Panc1 (cell line): ENCODE measurements around the gene ASPA. TPM values are rescaled to one million over a fixed set of nuclear protein-coding genes. Genes with fewer than 3 reads are reported as not detected.

Experiments
- ATAC-seq: fragments of 200-7000 bp; cut with Tn5 transposase; 2 replicates; pipeline ENCODE4 v1.9.1; 2020; ENCODE audit warnings: mild to moderate bottlenecking, moderate library complexity
- BruUV-seq: library from RNA; stranded (reverse); fragments of 400-500 nt; replicated peaks from 2 replicates; lab custom pipeline; 2021; lab: Mats Ljungman, UMichigan
- CTCF ChIA-PET: fragments of 300-600 bp; sonication (Branson Sonifier 250); formaldehyde crosslinking; loops from one replicate; lab custom pipeline; 2022; ENCODE audit warnings: antibody characterized with exemption; lab: Charles Lee
- POLR2A ChIA-PET: fragments of 300-600 bp; sonication (Branson Sonifier 250); formaldehyde crosslinking; loops from one replicate; lab custom pipeline; 2022; ENCODE audit warnings: antibody characterized with exemption; lab: Charles Lee
- DNase-seq: peaks from one replicate; pipeline ENCODE4 v3.0.0-alpha.2; 2010; ENCODE audit warnings: low read depth, low spot score
- H3K27ac ChIP-seq: 2 replicates; pipeline ENCODE4 v1.5.1; 2011; ENCODE audit warnings: mild to moderate bottlenecking, low read length, inconsistent platforms
- H3K27me3 ChIP-seq: fragments of 200-500 bp; sonication (Bioruptor generic); 2 replicates; pipeline ENCODE4 v1.6.0; 2014; ENCODE audit warnings: low read length, inconsistent platforms; ENCODE audit not compliant: control insufficient read depth, insufficient read depth
- H3K36me3 ChIP-seq: fragments of 200-500 bp; sonication (Bioruptor generic); 2 replicates; pipeline ENCODE4 v1.5.1; 2014; ENCODE audit warnings: inconsistent platforms, mild to moderate bottlenecking, low read length, moderate library complexity; ENCODE audit not compliant: control insufficient read depth, insufficient read depth
- H3K4me1 ChIP-seq: 2 replicates; pipeline ENCODE4 v1.5.1; 2011; ENCODE audit warnings: inconsistent platforms, mild to moderate bottlenecking, low read length, moderate library complexity; ENCODE audit not compliant: control insufficient read depth, insufficient read depth
- H3K4me3 ChIP-seq, 2 experiments: 2 replicates each; pipeline ENCODE4 v1.5.1; 2011 to 2012; ENCODE audit warnings: low read depth in 2 of 2, low read length in 2 of 2, mild to moderate bottlenecking in 2 of 2, inconsistent platforms in 1 of 2, moderate library complexity in 1 of 2
- H3K9me3 ChIP-seq: fragments of 200-500 bp; sonication (Bioruptor generic); 2 replicates; pipeline ENCODE4 v1.5.1; 2014; ENCODE audit warnings: low read depth, mild to moderate bottlenecking, inconsistent platforms, low read length, moderate library complexity; ENCODE audit not compliant: control insufficient read depth, insufficient read depth
- CTCF ChIP-seq: fragments of 450-650 bp; IDR thresholded peaks from 2 replicates; pipeline ENCODE4 v1.5.1; 2017; ENCODE audit warnings: mild to moderate bottlenecking
- POLR2AphosphoS5 ChIP-seq: IDR thresholded peaks from 2 replicates; pipeline ENCODE4 v1.6.1; 2012; ENCODE audit warnings: mild to moderate bottlenecking, low read depth, low read length, moderate library complexity
- REST ChIP-seq, 2 experiments: IDR thresholded peaks; 2 replicates each; pipeline ENCODE4 v1.6.1; 2011 to 2012; ENCODE audit warnings: low read depth in 2 of 2, control low read depth in 1 of 2, low read length in 1 of 2, mild to moderate bottlenecking in 1 of 2, moderate library complexity in 1 of 2; ENCODE audit not compliant: insufficient read depth in 1 of 2
- SIN3A ChIP-seq: IDR thresholded peaks from 2 replicates; pipeline ENCODE4 v1.6.1; 2012; ENCODE audit warnings: low read depth, mild to moderate bottlenecking, low read length, moderate library complexity, borderline replicate concordance; ENCODE audit not compliant: insufficient read depth
- TCF7L2 ChIP-seq: IDR thresholded peaks from 2 replicates; pipeline ENCODE4 v1.6.1; 2011; ENCODE audit warnings: mild to moderate bottlenecking, low read depth, low read length, inconsistent platforms
- in situ Hi-C: cut with HindIII; loops from 2 replicates; pipeline ENCODE4 v1.10.0; 2016; ENCODE audit warnings: low sequenced_read_pairs, low pct_unique_long_range_greater_than_20kb
- intact Hi-C: fragments of 100-400 bp; cut with micrococcal nuclease; formaldehyde crosslinking; loops from one replicate; pipeline ENCODE4 v1.10.0; 2022; ENCODE audit not compliant: unreplicated experiment
- total RNA-seq: library from RNA; stranded (reverse); gene quantifications from one replicate; pipeline ENCODE4 v1.2.1, GENCODE V29; 2021; ENCODE audit not compliant: unreplicated experiment

ASPA gene
- total RNA-seq, 1 experiment from 2014 or later: not detected

- ChIA-PET CTCF (no interaction called here), POLR2A (no interaction called here)
- in situ Hi-C loops: no loop called here
- DNase-seq (no peak), ATAC-seq (no peak)
- no TSS peak for BruUV-seq
- Histone ChIP-seq H3K36me3 (no peaks in the 10 kb centered on the region), H3K27me3 (no peaks in the 10 kb centered on the region), H3K4me3 (no peak within 1 kb of the TSS), H3K4me1 (no peaks in the 10 kb centered on the region), H3K27ac (no peak within 1 kb of the TSS), H3K9me3 (no peaks in the 10 kb centered on the region)
- TF ChIP-seq SIN3A (no peak), REST (IDR thresholded peaks at IDR 0.05; ENCODE audit: insufficient read depth in 1 of 2, low read depth in 2 of 2, low read length in 1 of 2) (no peak), TCF7L2 (no peak), CTCF (no peak), POLR2AphosphoS5 (no peak)
- intact Hi-C loops: no loop called here
These were observed 42.1 kb upstream of the ASPA start, which contains the start of gene OR1E2 for GRCh38 chr17:3433741-3434140. OR1E2 (minus strand) TSS chr17:3433841; CDS start chr17:3433841, 0 bp downstream.

- ChIA-PET CTCF (no interaction called here), POLR2A (no interaction called here)
- Histone ChIP-seq H3K27me3 (0 out of 2 replicates have a peak, but pooled peaks cover 2% of the 10 kb centered on the region), H3K4me3 (no peak overlapping the region), H3K9me3 (no peaks in the 10 kb centered on the region), H3K27ac (no peak overlapping the region), H3K36me3 (no peaks in the 10 kb centered on the region), H3K4me1 (no peaks in the 10 kb centered on the region)
- DNase-seq (no peak), ATAC-seq (no peak)
- no peak for TF ChIP-seq CTCF
- TF ChIP-seq TCF7L2: no peak
- no peak for TF ChIP-seq SIN3A
- no peak for TF ChIP-seq REST (IDR thresholded peaks at IDR 0.05; ENCODE audit: insufficient read depth in 1 of 2, low read depth in 2 of 2, low read length in 1 of 2)
- TF ChIP-seq POLR2AphosphoS5: no peak
- in situ Hi-C loops: no loop called here
- intact Hi-C loops: no loop called here
- BruUV-seq: no TSS peak
These were observed 37.4 kb upstream of the ASPA start for GRCh38 chr17:3438368-3438767.
